ENCODE data around the gene PCDHGA1. TPM values are rescaled to one million over a fixed set of nuclear protein-coding genes. Genes with fewer than 3 reads are reported as not detected.
A peak's percentile ranks its signal among the peaks of the same experiment; 100 is the strongest.

The PCDHGA1 gene
- polyA plus RNA-seq, 1 experiment = 1.8 TPM

GRCh38 chr5:141366016-141366896 is 35.9 kb downstream of the PCDHGA1 start:
- H3K36me3 ChIP-seq (ENCODE audit: control insufficient read depth, insufficient read depth, low read length) = no peaks in the 10 kb centered on the region
- peaks cover 2% of the 10 kb centered on the region; the same call in 1 of the 2 replicates for H3K27me3 ChIP-seq (ENCODE audit: control insufficient read depth, insufficient read depth, low read length)
- TF ChIP-seq CTCF (IDR thresholded peaks at IDR 0.05; ENCODE audit: insufficient read depth, low read depth, low read length) = no peak
- no peak for DNase-seq (ENCODE audit: low read depth)
- CTCF ChIA-PET = interaction anchor here (0.6 to 1.4 kb wide), 3 partner anchors 10 to 424 kb away, joined by 3 read pairs; partner anchors contain the start of gene PCDHGA12
- POLR2A ChIA-PET = no interaction called here
- no peak overlapping the region for H3K4me3 ChIP-seq (ENCODE audit: low read depth, low read length)

- Histone ChIP-seq H3K27me3 (ENCODE audit: control insufficient read depth, insufficient read depth, low read length) (no peaks in the 10 kb centered on the region; the same call in none of the 2 replicates), H3K36me3 (ENCODE audit: control insufficient read depth, insufficient read depth, low read length) (no peaks in the 10 kb centered on the region), H3K4me3 (ENCODE audit: low read depth, low read length) (peak within 1 kb of the TSS; percentile 24)
- DNase-seq (ENCODE audit: low read depth) = no peak
- ChIA-PET CTCF (interaction anchor here (0.8 to 3.5 kb wide), 30 partner anchors 10 to 197 kb away, joined by 3 to 18 read pairs (median 4); partner anchors contain the start of genes PCDHB12, PCDHB9, PCDHGA10 and PCDHGA11), POLR2A (interaction anchor here (0.6 kb wide), 1 partner anchor 198 kb away, joined by 3 read pairs; no protein-coding TSS in a partner anchor)
- peak; percentile 61 for TF ChIP-seq CTCF (IDR thresholded peaks at IDR 0.05; ENCODE audit: insufficient read depth, low read depth, low read length)
Measured at GRCh38 chr5:141369994-141370848, 39.9 kb downstream of the PCDHGA1 start, which contains the start of gene PCDHGB3. Gene PCDHGB3 (plus strand): TSS chr5:141370242. CDS start chr5:141370395, 153 bp downstream.

GRCh38 chr5:141371572-141372475 is 41.5 kb downstream of the PCDHGA1 start:
- Histone ChIP-seq H3K36me3 (ENCODE audit: control insufficient read depth, insufficient read depth, low read length) (no peaks in the 10 kb centered on the region), H3K27me3 (ENCODE audit: control insufficient read depth, insufficient read depth, low read length) (no peaks in the 10 kb centered on the region; the same call in 1 of the 2 replicates), H3K4me3 (ENCODE audit: low read depth, low read length) (no peak overlapping the region)
- ChIA-PET CTCF (interaction anchor here (0.7 to 3.5 kb wide), 9 partner anchors 8 to 195 kb away, joined by 3 to 18 read pairs (median 4); partner anchors contain the start of genes PCDHGA10, PCDHGA7, PCDHGB1 and PCDHGB4), POLR2A (no interaction called here)
- TF ChIP-seq CTCF (IDR thresholded peaks at IDR 0.05; ENCODE audit: insufficient read depth, low read depth, low read length) = no peak
- no peak for DNase-seq (ENCODE audit: low read depth)

- ChIA-PET CTCF (interaction anchor here (0.9 to 2.2 kb wide), 13 partner anchors 10 to 192 kb away, joined by 3 to 14 read pairs (median 4); partner anchors contain the start of genes PCDHGA11, PCDHGA4, PCDHGA5 and PCDHGB6), POLR2A (no interaction called here)
- peak within 1 kb of the TSS; percentile 30 for H3K4me3 ChIP-seq (ENCODE audit: low read depth, low read length)
Measured at GRCh38 chr5:141373673-141374317, 43.5 kb downstream of the PCDHGA1 start, which contains the start of gene PCDHGA6. Gene PCDHGA6 (plus strand): TSS chr5:141373891. CDS start chr5:141374084, 193 bp downstream.

More at GRCh38 chr5:141373673-141374317, 43.5 kb downstream of the PCDHGA1 start, which contains the start of gene PCDHGA6:
- Histone ChIP-seq H3K36me3 (ENCODE audit: control insufficient read depth, insufficient read depth, low read length) (no peaks in the 10 kb centered on the region), H3K27me3 (ENCODE audit: control insufficient read depth, insufficient read depth, low read length) (no peaks in the 10 kb centered on the region; the same call in 1 of the 2 replicates)
- DNase-seq (ENCODE audit: low read depth) = no peak
- peak; percentile 56; the same call in 1 of the 2 replicates for TF ChIP-seq CTCF (IDR thresholded peaks at IDR 0.05; ENCODE audit: insufficient read depth, low read depth, low read length)
